IPS-18c (cell line): ENCODE measurements around the gene SAMHD1.

ENCODE experiments used
- H3K4me3 ChIP-seq: 2 replicates; pipeline ENCODE4 v1.7.0; 2013; ENCODE audit warnings: low read depth, mild to moderate bottlenecking, low read length, moderate library complexity; ENCODE audit not compliant: insufficient read depth
- H3K9me3 ChIP-seq: one replicate; pipeline ENCODE4 v1.6.1; 2013; ENCODE audit warnings: mild to moderate bottlenecking, low read length, moderate library complexity; ENCODE audit not compliant: control insufficient read depth, insufficient read depth

Gene SAMHD1

DNA sequence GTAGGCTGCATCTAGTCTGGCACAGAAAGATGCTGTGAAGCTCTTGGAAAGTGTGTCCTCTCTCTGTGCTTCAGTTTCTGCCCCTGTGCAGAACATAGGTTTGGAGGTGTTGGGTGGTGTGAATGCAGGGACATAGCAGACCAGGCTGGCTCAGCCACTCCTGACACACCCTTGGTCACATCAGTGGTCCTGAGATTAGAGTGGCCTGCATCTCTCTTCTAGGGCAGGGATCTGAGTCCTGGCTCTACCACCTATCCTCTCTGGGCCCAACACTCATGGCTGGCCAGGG, 85.7 kb downstream of the SAMHD1 start:
- H3K4me3 ChIP-seq, result no peak overlapping the region

DNA sequence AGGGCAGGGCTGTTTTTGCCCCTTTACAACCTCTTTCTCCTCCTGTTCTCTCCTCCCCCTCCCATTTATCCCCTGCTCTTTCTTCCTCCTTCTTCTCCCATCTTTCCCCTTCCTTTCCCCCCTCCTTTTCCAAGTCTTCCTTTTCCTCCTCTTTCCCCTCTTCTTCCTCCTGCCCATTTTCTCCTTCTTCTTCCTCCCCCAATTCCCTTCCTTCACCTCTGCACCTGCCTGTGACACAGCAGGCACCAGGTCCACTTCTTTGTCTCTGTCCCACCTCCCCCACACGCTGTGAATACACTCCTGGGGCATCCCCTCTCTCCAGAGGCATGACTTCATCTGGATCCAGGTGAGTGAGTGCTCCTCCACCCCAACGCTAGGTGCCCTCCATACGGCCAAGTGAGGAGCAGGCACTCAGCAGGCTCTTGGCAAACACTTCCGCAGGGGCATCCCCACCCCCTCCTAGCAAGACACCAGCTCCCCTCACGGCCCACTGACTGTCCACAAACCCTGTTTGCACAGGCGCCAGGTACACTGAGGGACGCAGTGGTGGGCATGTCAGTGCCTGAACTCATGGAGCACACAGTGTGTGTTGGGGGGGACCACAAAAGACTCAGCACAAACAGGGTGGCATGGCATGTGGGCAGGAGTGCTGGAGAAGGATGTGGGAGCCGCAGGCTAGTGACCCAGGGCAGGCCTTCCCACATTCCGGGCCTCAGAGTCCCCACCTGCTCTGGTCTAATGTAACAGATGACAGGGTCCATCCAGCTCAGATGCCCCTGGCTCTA, 86.2 kb downstream of the SAMHD1 start:
- H3K9me3 ChIP-seq, result no peaks in the 10 kb centered on the region
- peak overlapping the region; percentile 16; the same call in 1 of the 2 replicates for H3K4me3 ChIP-seq

More for the DNA sequence above, 85.7 kb downstream of the SAMHD1 start:
- H3K9me3 ChIP-seq, result no peaks in the 10 kb centered on the region

DNA sequence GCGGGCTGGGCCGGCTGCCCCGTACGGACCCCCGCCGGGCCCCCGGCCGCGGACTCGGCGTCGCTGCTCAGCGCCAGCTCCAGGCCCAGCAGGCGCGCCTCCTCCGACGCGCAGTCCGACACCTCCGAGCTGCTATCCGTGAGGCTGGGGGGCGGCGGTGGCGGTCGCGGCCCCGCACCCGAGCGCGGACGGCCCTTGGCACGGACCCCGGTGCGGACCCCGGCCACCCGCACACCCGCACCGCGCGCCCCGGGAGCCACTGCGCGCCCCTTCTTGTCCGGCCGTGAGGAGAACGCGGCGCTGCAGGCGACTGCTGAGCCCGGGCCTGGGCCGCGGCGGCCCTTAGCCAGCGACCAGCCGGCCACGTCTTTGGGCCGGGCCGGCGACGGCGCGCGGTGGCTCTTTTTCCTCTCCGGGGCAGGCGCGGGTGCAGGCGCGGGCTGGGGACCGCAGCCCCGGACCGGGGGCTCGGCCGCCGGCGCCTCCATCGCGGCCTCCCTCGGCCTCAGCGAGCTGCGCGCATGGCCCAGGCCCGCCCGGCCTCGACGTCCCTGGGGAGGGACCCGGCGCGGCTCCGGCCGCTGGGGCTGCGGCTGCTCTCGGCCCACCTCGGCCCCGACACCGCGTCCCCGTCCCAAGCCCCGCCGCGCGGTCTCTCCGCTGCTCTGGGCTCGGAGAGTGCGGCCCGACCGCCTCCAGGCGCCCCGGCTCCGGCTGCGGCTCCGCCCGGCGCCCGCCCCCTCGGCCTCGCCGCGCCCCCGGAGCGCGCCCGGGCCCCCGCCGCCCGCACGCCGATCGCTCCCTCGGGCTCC, 88.4 kb downstream of the SAMHD1 start:
- H3K4me3 ChIP-seq, result peak overlapping the region; percentile 67

DNA sequence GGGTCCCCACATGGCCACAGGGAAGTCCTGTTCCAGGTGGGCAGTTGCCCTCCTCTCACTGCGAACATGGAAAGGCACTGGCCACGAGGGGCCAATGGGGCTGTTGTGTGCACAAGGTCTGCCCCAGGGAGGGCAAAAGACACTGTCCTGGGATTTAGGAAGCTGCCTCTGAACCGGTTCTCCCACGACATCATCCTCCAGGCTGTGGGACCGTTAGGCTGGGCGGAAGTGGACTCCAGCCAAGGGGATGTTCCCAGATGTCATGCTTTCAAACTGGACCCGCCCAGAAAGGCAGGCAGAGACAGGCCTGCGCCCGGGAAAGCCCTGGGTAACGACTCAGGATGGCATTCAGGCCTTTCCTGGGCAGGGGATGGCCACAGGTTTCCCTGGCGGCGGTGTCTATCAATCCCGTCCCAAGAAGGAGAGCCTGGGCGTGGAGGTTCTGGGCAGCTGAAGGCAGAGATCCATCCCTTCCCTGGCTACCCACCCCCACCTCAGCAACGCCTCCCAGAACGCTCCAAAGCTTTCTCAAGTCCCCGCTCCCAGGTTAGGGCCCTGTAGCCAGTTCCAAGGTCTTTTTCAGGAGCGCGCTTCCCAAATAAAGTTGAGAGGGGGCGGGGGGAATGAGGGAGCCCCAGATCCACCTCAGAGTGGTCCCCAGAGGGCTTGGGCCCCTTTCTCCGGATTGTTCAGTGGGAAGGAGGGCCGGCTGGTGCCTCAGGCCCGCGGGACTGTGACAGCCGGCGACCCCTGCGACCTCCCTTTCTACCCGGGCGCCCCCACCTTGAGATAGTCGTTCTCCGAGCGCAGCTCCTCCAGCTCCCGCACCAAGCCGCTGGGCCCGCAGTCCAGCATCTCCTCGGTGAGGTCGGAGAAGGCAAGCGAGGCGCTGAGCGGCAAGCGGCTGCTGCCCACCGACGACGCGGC, 89.4 kb downstream of the SAMHD1 start:
- H3K9me3 ChIP-seq, result no peaks in the 10 kb centered on the region
- H3K4me3 ChIP-seq, result peak overlapping the region; percentile 67

More for the DNA sequence above, 88.4 kb downstream of the SAMHD1 start:
- no peaks in the 10 kb centered on the region for H3K9me3 ChIP-seq

DNA sequence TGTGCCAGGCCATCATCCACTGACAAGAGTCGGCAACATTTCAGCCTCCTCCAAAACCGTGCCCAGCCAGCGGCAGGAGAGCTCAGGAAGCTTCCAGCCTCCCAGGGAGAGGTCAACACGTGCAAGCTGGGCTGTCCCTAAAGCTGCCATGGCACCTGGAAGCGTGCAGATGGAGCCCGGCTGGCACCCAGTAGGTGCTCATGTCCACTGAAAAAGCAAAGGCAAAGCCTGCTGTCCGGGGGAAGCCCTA, 90.0 kb downstream of the SAMHD1 start:
- H3K4me3 ChIP-seq, result peak overlapping the region; percentile 67
- H3K9me3 ChIP-seq, result no peaks in the 10 kb centered on the region

DNA sequence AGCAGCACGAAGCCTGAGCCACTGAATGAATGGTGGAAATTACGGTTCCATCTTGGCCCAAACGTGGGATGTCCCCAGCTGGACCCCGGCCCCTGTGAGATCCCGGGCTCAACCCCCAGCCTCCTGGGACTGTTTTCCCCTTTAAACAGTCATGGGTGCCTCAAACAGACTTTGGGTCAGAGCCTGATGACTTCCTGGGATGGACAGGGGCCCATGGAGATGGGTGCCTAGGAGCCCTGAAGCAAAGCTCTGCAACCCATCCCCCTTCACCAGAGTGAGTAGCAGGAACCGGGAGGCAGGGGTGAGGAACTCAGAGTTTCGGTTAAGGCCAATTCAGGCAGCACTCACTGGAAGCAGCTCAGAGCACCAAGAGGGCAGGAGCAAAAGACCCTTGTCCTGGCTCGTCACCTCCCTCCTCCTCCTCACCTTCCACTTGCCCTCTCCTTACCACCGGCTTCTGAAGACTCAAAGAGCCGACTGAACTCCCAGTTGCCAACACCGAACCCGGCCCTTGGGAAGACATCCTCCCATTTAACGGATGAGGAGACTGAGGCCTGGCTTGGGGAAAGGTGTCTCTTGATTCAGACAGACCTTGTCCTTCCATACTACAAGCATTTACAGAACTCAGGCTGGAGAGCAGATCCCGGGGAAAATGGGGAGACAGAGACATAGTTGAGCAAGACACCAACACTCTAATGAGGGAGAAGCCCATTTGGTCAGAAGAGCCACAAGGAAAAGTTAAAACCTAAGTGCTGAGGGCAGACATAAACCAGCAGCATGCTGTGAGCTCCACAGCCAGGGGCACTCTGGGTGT, 90.5 kb downstream of the SAMHD1 start:
- Histone ChIP-seq H3K4me3 (peak overlapping the region; percentile 67; the same call in 1 of the 2 replicates), H3K9me3 (peaks cover 2% of the 10 kb centered on the region)

DNA sequence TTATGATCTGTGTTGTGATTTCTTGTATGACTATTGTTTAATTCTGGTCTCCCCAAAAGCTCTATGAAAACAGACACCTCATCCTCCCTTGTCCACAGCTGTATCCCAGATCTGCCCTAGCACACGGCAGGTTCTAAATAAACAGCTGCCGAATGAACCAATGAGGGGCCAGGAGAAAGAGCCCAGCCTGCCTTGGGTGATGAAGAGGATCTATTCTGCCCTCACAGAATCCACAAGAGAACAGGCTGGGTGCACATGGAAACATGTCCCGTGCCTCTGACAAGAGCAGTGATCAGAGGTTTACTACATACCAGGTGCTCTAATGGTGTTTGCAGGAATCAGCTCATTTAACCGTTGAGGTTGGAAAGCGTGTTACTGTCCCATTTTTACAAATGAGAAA, 91.2 kb downstream of the SAMHD1 start:
- Histone ChIP-seq H3K4me3 (no peak overlapping the region), H3K9me3 (peaks cover 4% of the 10 kb centered on the region)

DNA sequence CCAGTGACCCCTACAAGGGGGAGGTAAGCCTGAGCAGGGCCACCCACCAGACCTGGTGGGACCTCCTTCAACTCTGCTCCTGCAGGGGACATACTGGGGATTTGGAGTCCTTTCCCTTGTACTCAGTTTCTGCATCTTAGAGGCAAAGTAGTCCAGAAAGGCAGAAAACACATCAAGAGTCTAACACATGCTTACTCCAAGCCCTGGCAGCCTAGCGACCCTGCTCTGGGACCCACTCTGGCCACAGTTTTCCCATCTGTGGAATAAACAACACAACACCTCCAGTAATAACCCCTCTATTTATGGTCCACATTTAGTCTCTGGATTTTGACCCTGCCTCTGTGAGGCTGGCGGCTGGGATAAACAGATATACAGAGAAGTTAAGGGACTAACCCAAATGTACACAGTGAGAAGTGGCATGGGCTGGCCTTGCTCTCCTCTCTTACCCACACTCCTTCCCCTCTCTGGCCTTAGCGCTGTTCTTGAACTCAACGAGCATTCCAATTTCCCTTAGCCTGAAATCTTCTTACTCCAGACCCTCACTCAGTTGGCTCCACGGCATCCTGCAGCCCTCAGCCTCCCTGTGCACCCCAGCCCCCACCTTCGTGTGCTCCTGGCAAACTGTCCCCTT, 91.7 kb downstream of the SAMHD1 start:
- peaks cover 4% of the 10 kb centered on the region for H3K9me3 ChIP-seq

DNA sequence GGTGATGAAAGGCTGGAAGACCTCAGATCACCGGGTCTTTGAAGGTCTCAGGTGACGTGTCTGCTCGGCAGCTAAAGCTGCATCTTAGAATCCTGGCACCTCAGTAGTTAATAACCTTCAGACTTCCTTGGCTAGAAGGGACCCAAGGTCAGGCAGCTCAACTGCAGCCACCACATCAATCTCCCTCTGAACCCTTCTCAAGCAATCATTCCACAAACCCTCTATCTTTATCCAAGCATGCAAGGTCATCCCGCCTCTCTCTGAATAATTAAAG, 92.3 kb downstream of the SAMHD1 start:
- no peak overlapping the region for H3K4me3 ChIP-seq
- H3K9me3 ChIP-seq, result peaks cover 4% of the 10 kb centered on the region

More for the DNA sequence above, 91.7 kb downstream of the SAMHD1 start:
- no peak overlapping the region for H3K4me3 ChIP-seq

DNA sequence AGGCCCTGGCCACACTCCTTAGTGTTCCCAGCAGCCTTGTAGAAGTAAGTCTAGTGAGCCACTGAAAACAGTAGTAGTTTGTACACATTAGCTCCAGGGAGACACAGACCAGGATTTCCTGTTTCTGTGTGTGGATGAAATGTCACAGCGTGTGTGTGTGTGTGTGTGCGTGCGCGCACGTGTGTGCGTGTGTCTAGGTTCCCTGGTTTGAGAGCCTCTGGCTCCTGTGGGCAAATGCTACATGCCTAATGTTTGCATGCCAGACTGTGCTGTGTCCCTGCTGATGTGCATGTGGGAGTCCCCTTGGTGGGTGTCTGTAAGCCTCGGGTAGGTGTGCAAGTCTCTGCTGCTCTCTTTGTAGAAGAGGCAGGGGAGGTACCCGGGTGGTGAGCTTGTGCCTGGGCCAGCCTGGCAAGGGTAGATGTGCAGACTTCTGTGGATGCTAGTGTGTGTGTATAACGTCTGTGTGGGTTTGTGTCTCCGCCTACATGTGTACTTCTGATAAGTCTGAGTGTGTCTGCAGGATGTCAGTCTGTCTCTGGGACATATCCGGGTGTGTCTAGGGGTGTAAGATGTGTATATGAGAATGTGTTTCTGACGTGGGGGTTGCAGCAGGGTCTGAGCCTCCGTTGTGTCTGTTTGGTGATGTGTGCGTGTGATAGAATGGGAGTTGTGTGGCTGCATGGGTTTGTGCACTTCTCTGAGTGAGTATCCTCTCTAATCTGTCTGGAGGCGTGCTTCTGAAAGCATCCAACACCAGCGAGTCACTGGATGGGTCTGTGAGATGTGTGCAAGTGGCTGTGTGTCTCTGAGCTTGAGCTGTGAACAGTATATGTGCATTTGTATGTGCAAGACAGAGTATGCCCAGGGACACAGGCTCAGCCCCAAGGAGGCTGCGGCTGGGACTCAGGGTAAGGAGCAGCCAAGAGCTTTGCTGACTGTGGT, 94.5 kb downstream of the SAMHD1 start:
- Histone ChIP-seq H3K9me3 (peaks cover 4% of the 10 kb centered on the region), H3K4me3 (no peak overlapping the region)

DNA sequence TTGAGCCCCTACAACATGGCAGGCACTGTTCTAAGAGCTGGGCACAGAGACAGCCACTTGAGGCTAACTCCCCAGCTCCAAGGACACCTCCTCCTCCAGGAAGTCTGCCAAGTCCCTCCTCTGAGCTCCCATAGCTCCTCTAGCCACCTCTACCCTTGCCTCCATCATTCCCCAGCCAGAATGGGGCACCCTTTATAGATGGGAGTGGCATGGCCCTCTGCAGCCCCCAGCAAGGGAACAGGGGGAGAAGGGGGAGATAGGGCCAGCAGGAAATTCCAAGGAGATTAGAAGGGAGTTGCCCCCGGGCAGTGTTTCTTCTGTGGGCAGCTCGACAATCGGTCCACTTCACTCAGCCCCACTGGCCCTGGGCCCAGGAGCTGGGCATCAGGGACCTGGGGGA, 95.3 kb downstream of the SAMHD1 start:
- H3K9me3 ChIP-seq, result peaks cover 4% of the 10 kb centered on the region
- no peak overlapping the region for H3K4me3 ChIP-seq

DNA sequence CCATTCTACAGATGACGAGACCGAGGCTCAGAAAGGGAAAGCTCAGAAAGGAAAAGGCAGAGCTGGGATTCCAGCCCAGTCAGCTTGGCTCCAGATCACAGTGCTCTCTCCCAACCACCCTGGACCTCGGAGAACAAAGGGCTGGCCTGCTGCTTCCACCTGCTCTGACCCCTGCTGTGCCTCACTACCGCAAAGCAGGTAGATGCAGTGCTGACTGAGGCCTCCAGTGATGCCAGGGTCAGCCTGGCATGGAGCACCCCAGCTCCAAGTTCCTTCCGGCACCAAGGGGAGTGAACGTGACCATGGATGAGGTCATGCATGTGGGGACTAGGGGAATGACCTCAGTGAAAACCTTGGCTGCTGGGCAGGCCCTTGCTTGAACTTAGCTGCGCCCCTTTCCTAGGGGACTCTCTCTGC, 96.3 kb downstream of the SAMHD1 start:
- Histone ChIP-seq H3K4me3 (no peak overlapping the region), H3K9me3 (peaks cover 4% of the 10 kb centered on the region)

DNA sequence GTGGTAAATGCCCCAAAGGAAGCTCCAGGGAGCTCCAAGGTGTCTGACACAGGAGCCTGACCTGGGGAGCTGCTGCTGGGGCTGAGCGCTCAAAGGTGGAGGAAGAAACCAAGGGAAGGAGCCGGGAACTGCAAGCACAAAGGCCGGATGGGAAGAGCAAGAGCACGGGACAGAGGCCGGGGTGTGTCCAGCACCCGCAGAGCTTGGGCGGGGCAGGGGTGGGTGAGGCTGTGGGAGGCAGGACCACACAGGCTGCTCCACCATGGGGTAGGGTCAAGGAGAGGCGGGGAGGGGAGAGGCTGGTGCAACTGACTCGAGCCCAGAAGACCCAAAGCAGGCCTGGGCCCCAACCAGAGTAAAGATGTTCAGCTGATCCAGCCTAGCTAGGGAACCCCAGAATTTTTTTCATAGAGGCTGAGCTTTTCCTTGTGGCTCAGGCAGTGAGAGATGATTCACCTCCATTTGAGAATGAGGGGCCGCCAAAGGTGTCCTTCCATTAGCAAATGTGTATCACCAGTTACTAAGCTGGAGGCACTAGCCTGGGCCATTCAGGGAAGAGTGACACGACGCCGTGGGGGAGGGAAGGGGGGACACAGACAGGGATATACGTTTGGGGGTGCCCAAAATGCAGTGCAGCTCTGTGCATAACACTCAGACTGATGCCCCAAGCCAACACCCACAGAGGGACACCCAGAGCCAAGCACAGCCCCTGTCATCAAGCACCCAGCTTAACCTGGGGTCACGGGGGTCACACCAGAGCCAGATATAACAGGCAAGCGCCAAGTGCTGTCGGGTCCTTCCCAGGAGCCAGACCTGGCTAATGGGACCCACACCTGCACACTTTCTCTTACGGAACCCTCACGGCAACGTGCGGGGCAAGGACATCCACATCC, 96.9 kb downstream of the SAMHD1 start:
- Histone ChIP-seq H3K9me3 (peaks cover 4% of the 10 kb centered on the region), H3K4me3 (no peak overlapping the region; the same call in 1 of the 2 replicates)

DNA sequence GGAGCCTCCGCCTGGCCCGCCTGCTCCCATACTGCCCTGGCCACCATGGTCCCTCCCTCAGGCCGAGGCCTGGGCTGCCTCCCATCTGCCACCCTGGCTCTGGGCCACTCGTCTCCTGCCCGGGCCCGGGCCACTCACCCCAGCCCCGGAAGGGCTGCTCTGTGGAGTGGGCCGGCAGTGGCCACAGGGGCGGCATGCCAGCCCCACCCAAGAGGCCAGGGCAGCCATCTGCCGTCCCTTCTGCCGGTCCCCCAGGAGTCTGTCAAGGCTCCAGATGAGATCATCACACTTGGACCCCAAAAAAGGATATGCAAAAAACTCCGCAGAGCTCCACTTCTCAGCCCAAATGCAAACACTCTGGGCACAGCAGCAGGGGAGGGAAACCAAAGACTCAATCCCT, 99.3 kb downstream of the SAMHD1 start:
- Histone ChIP-seq H3K9me3 (peaks cover 4% of the 10 kb centered on the region), H3K4me3 (no peak overlapping the region)

DNA sequence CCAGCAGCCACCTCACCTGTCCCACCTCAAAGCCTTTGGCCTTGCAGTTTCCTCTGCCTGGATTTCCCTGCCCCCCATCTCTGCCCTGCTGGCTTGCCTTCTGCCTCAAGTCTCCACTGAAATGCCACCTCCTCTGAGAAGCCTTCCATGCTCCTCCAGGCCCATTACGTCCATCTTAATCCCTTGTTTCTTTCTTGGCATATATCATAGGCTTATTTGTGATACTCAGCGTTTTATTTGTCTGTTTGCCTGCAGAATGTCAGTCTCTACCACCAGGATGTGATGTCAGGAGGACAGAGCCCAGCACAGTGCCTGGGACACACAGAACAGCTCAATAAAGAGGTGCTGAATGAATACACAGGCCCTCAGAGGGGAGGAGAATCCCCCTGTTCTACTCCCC, 100.0 kb downstream of the SAMHD1 start:
- H3K4me3 ChIP-seq, result no peak overlapping the region
- peaks cover 4% of the 10 kb centered on the region for H3K9me3 ChIP-seq
